Ishikawa (cell line): ENCODE results near the gene SSU72.

ENCODE experiments used
- CEBPB ChIP-seq: IDR thresholded peaks from 2 replicates; pipeline ENCODE4 v1.6.1; 2012
- CREB1 ChIP-seq: IDR thresholded peaks from 2 replicates; pipeline ENCODE4 v1.6.1; 2012; ENCODE audit warnings: low read depth
- EGR1 ChIP-seq: IDR thresholded peaks from 2 replicates; pipeline ENCODE4 v1.6.1; 2012
- EP300 ChIP-seq: IDR thresholded peaks from 2 replicates; pipeline ENCODE4 v1.6.1; 2012; ENCODE audit warnings: borderline replicate concordance
- FOXM1 ChIP-seq: IDR thresholded peaks from 2 replicates; pipeline ENCODE4 v1.6.1; 2012; ENCODE audit warnings: low read depth, borderline replicate concordance
- NFIC ChIP-seq: IDR thresholded peaks from 2 replicates; pipeline ENCODE4 v1.6.1; 2012
- RAD21 ChIP-seq: IDR thresholded peaks from 2 replicates; pipeline ENCODE4 v1.6.1; 2012; ENCODE audit warnings: low read depth
- TAF1 ChIP-seq: IDR thresholded peaks from 2 replicates; pipeline ENCODE4 v1.6.1; 2012; ENCODE audit warnings: low read depth, mild to moderate bottlenecking
- TCF12 ChIP-seq: IDR thresholded peaks from 2 replicates; pipeline ENCODE4 v1.6.1; 2012; ENCODE audit warnings: low read depth
- TEAD4 ChIP-seq: IDR thresholded peaks from 2 replicates; pipeline ENCODE4 v1.6.1; 2012
- YY1 ChIP-seq: IDR thresholded peaks from 2 replicates; pipeline ENCODE4 v1.6.1; 2012; ENCODE audit warnings: low read depth
- ZBTB7A ChIP-seq: IDR thresholded peaks from 2 replicates; pipeline ENCODE4 v1.6.1; 2012; ENCODE audit warnings: low read depth
- TF ChIP-seq, protein P1 (sequence below): IDR thresholded peaks from 2 replicates; pipeline ENCODE4 v1.6.1; 2012
- TF ChIP-seq, protein P2 (sequence below): IDR thresholded peaks from 2 replicates; pipeline ENCODE4 v1.6.1; 2012
- TF ChIP-seq, protein P3 (sequence below): IDR thresholded peaks from 2 replicates; pipeline ENCODE4 v1.6.1; 2012; ENCODE audit warnings: low read depth, mild to moderate bottlenecking

Gene SSU72

GRCh38 chr1:1521331-1521730 lies 53.3 kb downstream of the SSU72 start:
- TF ChIP-seq NFIC (no peak), YY1 (no peak)

GRCh38 chr1:1517973-1518620 lies 56.6 kb downstream of the SSU72 start:
- TF ChIP-seq CREB1 (no peak), TEAD4 (no peak), RAD21 (no peak)
- TF ChIP-seq, protein P1, sequence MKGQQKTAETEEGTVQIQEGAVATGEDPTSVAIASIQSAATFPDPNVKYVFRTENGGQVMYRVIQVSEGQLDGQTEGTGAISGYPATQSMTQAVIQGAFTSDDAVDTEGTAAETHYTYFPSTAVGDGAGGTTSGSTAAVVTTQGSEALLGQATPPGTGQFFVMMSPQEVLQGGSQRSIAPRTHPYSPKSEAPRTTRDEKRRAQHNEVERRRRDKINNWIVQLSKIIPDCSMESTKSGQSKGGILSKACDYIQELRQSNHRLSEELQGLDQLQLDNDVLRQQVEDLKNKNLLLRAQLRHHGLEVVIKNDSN: no peak
- TF ChIP-seq, protein P2, sequence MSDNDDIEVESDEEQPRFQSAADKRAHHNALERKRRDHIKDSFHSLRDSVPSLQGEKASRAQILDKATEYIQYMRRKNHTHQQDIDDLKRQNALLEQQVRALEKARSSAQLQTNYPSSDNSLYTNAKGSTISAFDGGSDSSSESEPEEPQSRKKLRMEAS: no peak

DNA sequence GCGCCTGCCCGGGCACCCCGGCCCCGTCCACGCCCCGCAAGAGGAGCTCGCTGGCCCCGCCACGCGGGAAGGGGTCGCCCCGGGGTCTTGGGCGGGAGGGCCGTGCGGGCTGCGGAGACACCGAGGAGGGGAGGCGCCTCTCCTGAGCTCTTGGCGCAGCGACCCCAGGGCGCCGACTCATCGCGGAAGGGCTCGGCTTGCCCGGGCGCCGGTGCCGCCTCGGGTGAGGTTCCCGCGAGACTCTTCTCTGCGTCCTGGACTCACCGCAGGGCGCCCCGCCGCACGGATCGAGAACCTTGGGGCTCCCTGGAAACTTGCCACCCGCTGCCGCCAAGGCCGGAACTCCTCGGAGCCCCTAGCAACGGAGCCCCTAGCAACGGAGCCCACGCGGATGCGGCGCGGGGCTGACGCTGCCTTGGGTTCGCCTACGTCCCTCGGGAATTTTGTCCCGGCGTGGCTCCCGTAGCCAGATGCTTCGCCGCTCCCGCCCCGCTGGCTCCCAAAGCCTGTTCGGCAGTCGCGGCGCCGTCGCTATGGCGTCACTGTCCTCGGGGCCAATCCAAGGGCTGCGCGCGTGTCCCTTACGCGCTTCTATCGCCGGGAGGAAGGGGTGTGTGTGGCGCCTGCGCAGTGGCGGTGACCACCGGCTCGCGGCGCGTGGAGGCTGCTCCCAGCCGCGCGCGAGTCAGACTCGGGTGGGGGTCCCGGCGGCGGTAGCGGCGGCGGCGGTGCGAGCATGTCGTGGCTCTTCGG lies 63.0 kb downstream of the SSU72 start, which contains the start of gene ATAD3A:
ATAD3A (plus strand) TSS at position 630 of the 753 bp plus-strand sequence; CDS start at position 737, 107 bp downstream.
- TF ChIP-seq FOXM1 (no peak), EP300 (peak; percentile 37; the same call in 1 of the 2 replicates), CREB1 (peak; percentile 96), NFIC (peak; percentile 50), TCF12 (peak; percentile 66), TAF1 (peak; percentile 72; the same call in 1 of the 2 replicates), YY1 (peak; percentile 55; the same call in 1 of the 2 replicates), RAD21 (no peak), EGR1 (no peak), ZBTB7A (0 out of 2 replicates have a peak, but pooled peaks have one; percentile 22), CEBPB (no peak), TEAD4 (peak; percentile 46)
- TF ChIP-seq, protein P1: peak; percentile 55
- TF ChIP-seq, protein P3, sequence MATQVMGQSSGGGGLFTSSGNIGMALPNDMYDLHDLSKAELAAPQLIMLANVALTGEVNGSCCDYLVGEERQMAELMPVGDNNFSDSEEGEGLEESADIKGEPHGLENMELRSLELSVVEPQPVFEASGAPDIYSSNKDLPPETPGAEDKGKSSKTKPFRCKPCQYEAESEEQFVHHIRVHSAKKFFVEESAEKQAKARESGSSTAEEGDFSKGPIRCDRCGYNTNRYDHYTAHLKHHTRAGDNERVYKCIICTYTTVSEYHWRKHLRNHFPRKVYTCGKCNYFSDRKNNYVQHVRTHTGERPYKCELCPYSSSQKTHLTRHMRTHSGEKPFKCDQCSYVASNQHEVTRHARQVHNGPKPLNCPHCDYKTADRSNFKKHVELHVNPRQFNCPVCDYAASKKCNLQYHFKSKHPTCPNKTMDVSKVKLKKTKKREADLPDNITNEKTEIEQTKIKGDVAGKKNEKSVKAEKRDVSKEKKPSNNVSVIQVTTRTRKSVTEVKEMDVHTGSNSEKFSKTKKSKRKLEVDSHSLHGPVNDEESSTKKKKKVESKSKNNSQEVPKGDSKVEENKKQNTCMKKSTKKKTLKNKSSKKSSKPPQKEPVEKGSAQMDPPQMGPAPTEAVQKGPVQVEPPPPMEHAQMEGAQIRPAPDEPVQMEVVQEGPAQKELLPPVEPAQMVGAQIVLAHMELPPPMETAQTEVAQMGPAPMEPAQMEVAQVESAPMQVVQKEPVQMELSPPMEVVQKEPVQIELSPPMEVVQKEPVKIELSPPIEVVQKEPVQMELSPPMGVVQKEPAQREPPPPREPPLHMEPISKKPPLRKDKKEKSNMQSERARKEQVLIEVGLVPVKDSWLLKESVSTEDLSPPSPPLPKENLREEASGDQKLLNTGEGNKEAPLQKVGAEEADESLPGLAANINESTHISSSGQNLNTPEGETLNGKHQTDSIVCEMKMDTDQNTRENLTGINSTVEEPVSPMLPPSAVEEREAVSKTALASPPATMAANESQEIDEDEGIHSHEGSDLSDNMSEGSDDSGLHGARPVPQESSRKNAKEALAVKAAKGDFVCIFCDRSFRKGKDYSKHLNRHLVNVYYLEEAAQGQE: no peak
- TF ChIP-seq, protein P2: peak; percentile 83

- TF ChIP-seq CREB1 (no peak), TAF1 (no peak), RAD21 (no peak), FOXM1 (peak; percentile 82), YY1 (no peak)
- TF ChIP-seq, protein P1: no peak
These were observed 63.6 kb downstream of the SSU72 start for GRCh38 chr1:1510912-1511532.

DNA sequence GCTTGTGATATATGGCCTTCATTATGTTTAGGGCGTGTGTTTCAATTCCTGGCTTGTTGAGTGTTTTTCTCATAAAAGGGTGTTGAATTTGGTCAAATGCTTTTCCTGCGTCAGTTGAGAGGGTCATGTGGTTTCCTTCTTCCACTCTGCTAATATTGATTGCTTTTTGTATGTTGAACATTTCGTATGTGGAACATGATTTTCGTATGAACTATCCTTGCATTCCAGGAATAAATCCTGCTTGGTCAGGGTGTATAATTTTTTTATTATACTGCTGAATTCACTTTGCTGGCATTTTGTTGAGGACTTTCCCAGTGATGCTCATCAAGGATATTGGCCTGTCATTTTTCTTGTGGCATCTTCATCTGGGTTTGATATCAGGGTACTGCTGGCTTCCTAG lies 67.4 kb downstream of the SSU72 start:
- TF ChIP-seq CREB1 (no peak), EP300 (no peak), EGR1 (no peak), ZBTB7A (no peak), CEBPB (no peak), NFIC (no peak), RAD21 (no peak), TAF1 (no peak), TCF12 (no peak), YY1 (no peak), FOXM1 (no peak)
- TF ChIP-seq, protein P2: no peak
- TF ChIP-seq, protein P1: no peak

- TF ChIP-seq RAD21: peak; percentile 11; the same call in 1 of the 2 replicates
These were observed 69.3 kb downstream of the SSU72 start for GRCh38 chr1:1505366-1505798.
